ENCODE results near the gene APH1A.

DNA sequence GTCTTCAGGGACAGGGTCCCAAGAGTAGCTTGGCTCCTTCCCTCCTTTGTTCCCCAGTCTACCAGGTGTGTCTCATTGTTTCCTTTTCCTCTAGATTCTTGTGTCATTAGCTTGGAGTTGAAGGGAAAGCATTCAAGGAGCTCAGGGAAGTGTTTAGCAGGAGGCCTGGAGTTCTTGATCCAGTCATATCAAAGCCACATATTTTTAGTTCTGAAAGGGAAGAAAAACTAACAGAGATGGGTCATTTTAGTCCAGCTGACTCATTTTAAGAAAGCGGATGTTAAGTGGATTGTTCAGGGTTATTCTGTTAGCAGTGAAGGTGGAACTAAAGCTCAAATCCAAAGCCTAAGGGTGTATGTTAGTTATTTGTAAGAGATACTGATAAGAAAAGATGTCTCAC, 4.5 kb upstream of the APH1A start:
- TF ChIP-seq, protein P1, sequence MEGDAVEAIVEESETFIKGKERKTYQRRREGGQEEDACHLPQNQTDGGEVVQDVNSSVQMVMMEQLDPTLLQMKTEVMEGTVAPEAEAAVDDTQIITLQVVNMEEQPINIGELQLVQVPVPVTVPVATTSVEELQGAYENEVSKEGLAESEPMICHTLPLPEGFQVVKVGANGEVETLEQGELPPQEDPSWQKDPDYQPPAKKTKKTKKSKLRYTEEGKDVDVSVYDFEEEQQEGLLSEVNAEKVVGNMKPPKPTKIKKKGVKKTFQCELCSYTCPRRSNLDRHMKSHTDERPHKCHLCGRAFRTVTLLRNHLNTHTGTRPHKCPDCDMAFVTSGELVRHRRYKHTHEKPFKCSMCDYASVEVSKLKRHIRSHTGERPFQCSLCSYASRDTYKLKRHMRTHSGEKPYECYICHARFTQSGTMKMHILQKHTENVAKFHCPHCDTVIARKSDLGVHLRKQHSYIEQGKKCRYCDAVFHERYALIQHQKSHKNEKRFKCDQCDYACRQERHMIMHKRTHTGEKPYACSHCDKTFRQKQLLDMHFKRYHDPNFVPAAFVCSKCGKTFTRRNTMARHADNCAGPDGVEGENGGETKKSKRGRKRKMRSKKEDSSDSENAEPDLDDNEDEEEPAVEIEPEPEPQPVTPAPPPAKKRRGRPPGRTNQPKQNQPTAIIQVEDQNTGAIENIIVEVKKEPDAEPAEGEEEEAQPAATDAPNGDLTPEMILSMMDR (IDR thresholded peaks at IDR 0.05; ENCODE audit: poor library complexity), result no peak
- TF ChIP-seq EZH2 (IDR thresholded peaks at IDR 0.05; ENCODE audit: borderline replicate concordance) (no peak), EZH2phosphoT487 (IDR thresholded peaks at IDR 0.05; ENCODE audit: low read depth, severe bottlenecking, unreplicated experiment) (no peak)
